Endometrium (tissue), 2 donors: ENCODE results near the gene ZDHHC6.
"Not testable (repeated sequence)": the region's sequence is repeated elsewhere in the genome, so short reads cannot be mapped to it uniquely, and the experiment has no call there.

Source experiments
- FAIRE-seq: peaks from 2 replicates; lab custom pipeline; 2012; peaks lifted over from hg19 to GRCh38; lab: Jason Lieb, UNC
- donor health status: control.
- donor health status: control.

Gene ZDHHC6

GRCh38 chr10:112389271-112389822 lies 57.4 kb downstream of the ZDHHC6 start:
- FAIRE-seq: no peak

- no peak for FAIRE-seq
Measured at GRCh38 chr10:112388548-112388947, 58.2 kb downstream of the ZDHHC6 start.

GRCh38 chr10:112388056-112388455 lies 58.7 kb downstream of the ZDHHC6 start:
- FAIRE-seq: not testable (repeated sequence)

GRCh38 chr10:112385201-112385600 lies 61.5 kb downstream of the ZDHHC6 start:
- no peak for FAIRE-seq

GRCh38 chr10:112384141-112384540 lies 62.6 kb downstream of the ZDHHC6 start:
- FAIRE-seq: no peak

- FAIRE-seq: no peak
Measured at GRCh38 chr10:112383325-112383724, 63.4 kb downstream of the ZDHHC6 start.

- no peak for FAIRE-seq
Measured at GRCh38 chr10:112382515-112383235, 64.0 kb downstream of the ZDHHC6 start.
